Measurements from ENCODE around the gene GALNTL6. TPM values are rescaled to one million over a fixed set of nuclear protein-coding genes. Genes with fewer than 3 reads are reported as not detected.

The GALNTL6 gene
- polyA plus RNA-seq, 1 donor (not counting 4 experiments of a cell fraction or from before 2014, with no cell fraction given), result not detected

DNA sequence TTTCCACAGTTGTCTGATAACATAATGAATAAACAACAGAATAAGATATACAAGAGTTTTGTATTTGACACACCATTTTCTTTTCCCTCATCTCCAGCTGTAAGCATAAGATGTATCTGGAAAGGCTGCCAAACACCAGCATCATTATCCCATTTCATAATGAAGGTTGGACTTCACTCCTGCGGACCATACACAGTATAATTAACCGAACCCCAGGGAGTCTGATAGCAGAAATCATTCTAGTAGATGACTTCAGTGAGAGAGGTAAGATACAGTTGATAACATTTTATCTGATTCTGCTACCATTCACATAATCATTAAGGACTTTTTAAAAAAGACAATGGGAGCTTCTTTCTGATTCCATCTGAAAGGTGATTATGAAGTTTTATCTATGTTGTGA is 535.2 kb downstream of the GALNTL6 start:
- H3K36me3 ChIP-seq (ENCODE audit: control insufficient read depth in 2 of 2, extremely low read depth in 1 of 2, insufficient read depth in 2 of 2, low read length in 2 of 2), result no peaks in the 10 kb centered on the region
- H3K79me2 ChIP-seq (ENCODE audit: control insufficient read depth, insufficient read depth, low read length), result no peaks in the 10 kb centered on the region
- FAIRE-seq (no peak), DNase-seq (ENCODE audit: low read depth, low spot score) (no peak)
- no peak overlapping the region for H3K9ac ChIP-seq (ENCODE audit: control insufficient read depth, extremely low read depth, insufficient read depth, low read length)
- no peak overlapping the region for H2AFZ ChIP-seq (ENCODE audit: control insufficient read depth, low read length)
- H4K20me1 ChIP-seq (ENCODE audit: control insufficient read depth, extremely low read depth, insufficient read depth, low read length), result no peaks in the 10 kb centered on the region
- no peaks in the 10 kb centered on the region for H3K27me3 ChIP-seq (ENCODE audit: control insufficient read depth, extremely low read depth, insufficient read depth, low read length)
- no peak overlapping the region for H3K4me2 ChIP-seq (ENCODE audit: control insufficient read depth, extremely low read depth, insufficient read depth, low read depth, low read length)
- no peaks in the 10 kb centered on the region for H3K9me3 ChIP-seq (ENCODE audit: control insufficient read depth, low read depth, low read length)
- H3K27ac ChIP-seq (ENCODE audit: control insufficient read depth, insufficient read depth, low read length), result no peak overlapping the region
- no peaks in the 10 kb centered on the region for H3K4me1 ChIP-seq (ENCODE audit: control insufficient read depth, extremely low read depth, insufficient read depth, low read length)
- no peaks in the 10 kb centered on the region for H3K9me1 ChIP-seq (ENCODE audit: control insufficient read depth, extremely low read depth, insufficient read depth, low read length)
- no peak overlapping the region for H3K4me3 ChIP-seq (ENCODE audit: control insufficient read depth in 2 of 3, extremely low read depth in 1 of 3, insufficient read depth in 2 of 3, low read depth in 1 of 3, low read length in 3 of 3)
- dilution Hi-C loops (cut with MboI; ENCODE audit: extremely low pct_ligation_motif_present, low sequenced_read_pairs), result no loop called here
- TF ChIP-seq CTCF (optimal IDR thresholded peaks at IDR 0.05 in 1 of 3, IDR thresholded peaks at IDR 0.05 in 1 of 3, conservative IDR thresholded peaks at IDR 0.05 in 1 of 3; ENCODE audit: extremely low read depth in 1 of 3, insufficient read depth in 2 of 3, low read length in 3 of 3), result no peak
- TF ChIP-seq EZH2 (IDR thresholded peaks at IDR 0.05; ENCODE audit: low read length), result no peak

DNA sequence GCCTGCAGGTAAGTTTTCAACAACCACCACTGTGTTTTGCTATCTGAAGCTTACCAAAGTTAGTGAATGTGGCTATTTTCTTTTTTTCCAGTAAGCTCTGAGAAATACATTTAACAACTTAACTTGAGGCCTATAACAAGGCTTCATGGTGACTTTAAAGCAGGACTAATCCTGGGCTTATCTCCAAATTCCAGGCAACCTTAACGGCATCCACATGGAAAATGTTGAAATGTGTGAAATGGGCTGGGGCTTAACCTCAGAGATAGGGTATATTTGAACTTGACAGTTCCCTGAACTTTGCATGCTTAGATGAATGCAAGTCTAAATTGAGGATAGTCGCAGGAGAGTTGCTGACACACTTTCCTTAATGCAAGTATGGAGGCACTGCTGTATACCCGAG is 539.2 kb downstream of the GALNTL6 start:
- no peaks in the 10 kb centered on the region for H3K9me3 ChIP-seq (ENCODE audit: control insufficient read depth, low read depth, low read length)
- FAIRE-seq (no peak), DNase-seq (ENCODE audit: low read depth, low spot score) (no peak)
- H3K9ac ChIP-seq (ENCODE audit: control insufficient read depth, extremely low read depth, insufficient read depth, low read length), result no peak overlapping the region
- dilution Hi-C loops (cut with MboI; ENCODE audit: extremely low pct_ligation_motif_present, low sequenced_read_pairs), result no loop called here
- H3K27ac ChIP-seq (ENCODE audit: control insufficient read depth, insufficient read depth, low read length), result no peak overlapping the region
- no peak overlapping the region for H2AFZ ChIP-seq (ENCODE audit: control insufficient read depth, low read length)
- no peaks in the 10 kb centered on the region for H3K79me2 ChIP-seq (ENCODE audit: control insufficient read depth, insufficient read depth, low read length)
- no peak overlapping the region for H3K4me3 ChIP-seq (ENCODE audit: control insufficient read depth in 2 of 3, extremely low read depth in 1 of 3, insufficient read depth in 2 of 3, low read depth in 1 of 3, low read length in 3 of 3)
- no peak for TF ChIP-seq CTCF (optimal IDR thresholded peaks at IDR 0.05 in 1 of 3, IDR thresholded peaks at IDR 0.05 in 1 of 3, conservative IDR thresholded peaks at IDR 0.05 in 1 of 3; ENCODE audit: extremely low read depth in 1 of 3, insufficient read depth in 2 of 3, low read length in 3 of 3)
- TF ChIP-seq EZH2 (IDR thresholded peaks at IDR 0.05; ENCODE audit: low read length), result no peak
- no peak overlapping the region for H3K4me2 ChIP-seq (ENCODE audit: control insufficient read depth, extremely low read depth, insufficient read depth, low read depth, low read length)
- no peaks in the 10 kb centered on the region for H3K27me3 ChIP-seq (ENCODE audit: control insufficient read depth, extremely low read depth, insufficient read depth, low read length)
- no peaks in the 10 kb centered on the region for H3K36me3 ChIP-seq (ENCODE audit: control insufficient read depth in 2 of 2, extremely low read depth in 1 of 2, insufficient read depth in 2 of 2, low read length in 2 of 2)
- no peaks in the 10 kb centered on the region for H4K20me1 ChIP-seq (ENCODE audit: control insufficient read depth, extremely low read depth, insufficient read depth, low read length)
- H3K9me1 ChIP-seq (ENCODE audit: control insufficient read depth, extremely low read depth, insufficient read depth, low read length), result no peaks in the 10 kb centered on the region
- H3K4me1 ChIP-seq (ENCODE audit: control insufficient read depth, extremely low read depth, insufficient read depth, low read length), result no peaks in the 10 kb centered on the region

All from keratinocyte (primary cell).